SU-DHL-6 (cell line): ENCODE results near the gene FBXO11.
A peak's percentile ranks its signal among the peaks of the same experiment; 100 is the strongest.

Experiments
- H2AFZ ChIP-seq: fragments of 200-600 bp; sonication (generic); 2 replicates; pipeline ENCODE4 v1.6.1; 2014; ENCODE audit warnings: low read depth, mild to moderate bottlenecking, moderate library complexity, mixed read lengths, antibody characterized with exemption, low read length; ENCODE audit not compliant: severe bottlenecking
- H3F3A ChIP-seq: fragments of 200-600 bp; shearing (Covaris generic); 2 replicates; pipeline ENCODE4 v1.6.0; 2016; ENCODE audit warnings: antibody characterized with exemption, mild to moderate bottlenecking; ENCODE audit not compliant: insufficient read depth
- H3K27ac ChIP-seq: fragments of 200-600 bp; sonication (generic); 2 replicates; pipeline ENCODE4 v1.5.1; 2016; ENCODE audit warnings: low read depth, mild to moderate bottlenecking, low read length, moderate library complexity, mixed read lengths
- H3K27me3 ChIP-seq: fragments of 200-600 bp; sonication (generic), shearing (Covaris generic); 2 replicates; pipeline ENCODE4 v1.6.0; 2014; ENCODE audit warnings: mild to moderate bottlenecking, low read length
- H3K36me3 ChIP-seq: fragments of 200-600 bp; sonication (generic); 2 replicates; pipeline ENCODE4 v1.6.1; 2014; ENCODE audit warnings: mild to moderate bottlenecking, low read length, mixed read lengths
- H3K4me2 ChIP-seq: fragments of 300-600, 200-600 bp; shearing (Covaris generic), sonication (generic); 2 replicates; pipeline ENCODE4 v1.6.0; 2014; ENCODE audit warnings: low read length, low read depth, mild to moderate bottlenecking; ENCODE audit not compliant: poor library complexity, severe bottlenecking
- H3K4me3 ChIP-seq: fragments of 200-600 bp; sonication (generic); 2 replicates; pipeline ENCODE4 v1.5.1; 2014; ENCODE audit warnings: antibody characterized with exemption, low read length, mild to moderate bottlenecking, mixed read lengths; ENCODE audit not compliant: insufficient read depth, poor library complexity, severe bottlenecking
- H3K79me2 ChIP-seq: fragments of 200-600 bp; sonication (generic); 2 replicates; pipeline ENCODE4 v1.6.1; 2014; ENCODE audit warnings: mild to moderate bottlenecking, low read length, moderate library complexity; ENCODE audit not compliant: insufficient read depth
- H3K9ac ChIP-seq: fragments of 200-600 bp; sonication (generic); 2 replicates; pipeline ENCODE4 v1.7.0; 2014; ENCODE audit warnings: mild to moderate bottlenecking, low read length
- H3K9me2 ChIP-seq: fragments of 200-600 bp; sonication (generic); replicated peaks from 2 replicates; pipeline ENCODE4 v1.6.1; 2014; ENCODE audit warnings: low read length; ENCODE audit not compliant: insufficient read depth
- H3K9me3 ChIP-seq: fragments of 200-600 bp; sonication (generic); 2 replicates; pipeline ENCODE4 v1.6.1; 2014; ENCODE audit warnings: low read length, mixed read lengths; ENCODE audit not compliant: insufficient read depth
- H4K20me1 ChIP-seq: fragments of 200-600 bp; sonication (generic); 2 replicates; pipeline ENCODE4 v1.6.1; 2014; ENCODE audit warnings: low read depth, mild to moderate bottlenecking, antibody characterized with exemption, low read length, moderate library complexity, mixed read lengths
- EZH2phosphoT487 ChIP-seq: fragments of 200-600 bp; sonication (generic), shearing (Covaris generic); conservative IDR thresholded peaks from 2 replicates; pipeline ENCODE4 v1.6.1; 2018; ENCODE audit warnings: mild to moderate bottlenecking, antibody characterized with exemption, low read length, moderate library complexity, mixed read lengths
- TF ChIP-seq, protein P1 (sequence below): fragments of 200-600 bp; sonication (generic); IDR thresholded peaks from one replicate; pipeline ENCODE4 v1.5.1; 2017; ENCODE audit warnings: antibody characterized with exemption, mild to moderate bottlenecking, low read length, moderate library complexity; ENCODE audit not compliant: insufficient read depth, poor library complexity, severe bottlenecking

FBXO11 gene

DNA sequence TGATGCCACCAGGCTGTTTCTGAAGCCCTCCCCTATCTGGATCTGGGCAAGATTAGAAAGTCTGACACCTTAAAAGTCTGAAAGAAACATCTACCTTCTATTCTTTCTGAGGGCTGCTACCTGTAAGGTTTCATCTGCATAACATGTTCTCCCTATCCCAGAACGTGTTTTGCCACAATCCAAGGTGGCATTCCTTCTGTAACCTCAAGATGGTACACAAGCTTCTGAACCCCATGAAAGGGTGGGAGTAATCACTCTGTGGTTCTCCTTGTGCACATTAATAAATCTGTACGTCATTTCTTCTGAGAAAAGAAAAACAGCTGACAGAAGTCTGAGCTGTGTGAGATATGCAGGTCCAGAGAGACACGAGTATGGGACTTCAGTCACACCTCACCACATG, 165.2 kb downstream of the FBXO11 start:
- H3K4me3 ChIP-seq, result no peak overlapping the region
- H3K36me3 ChIP-seq, result peaks cover 41% of the 10 kb centered on the region
- peak overlapping the region; percentile 65 for H3K27ac ChIP-seq
- peak overlapping the region; percentile 2 for H3K4me2 ChIP-seq
- H2AFZ ChIP-seq, result no peak overlapping the region
- H3F3A ChIP-seq, result peaks cover 19% of the 10 kb centered on the region; the same call in 1 of the 2 replicates
- H3K9ac ChIP-seq, result peak overlapping the region; percentile 21; the same call in 1 of the 2 replicates
- no peaks in the 10 kb centered on the region for H3K27me3 ChIP-seq
- H3K79me2 ChIP-seq, result peaks cover 50% of the 10 kb centered on the region
- H3K9me3 ChIP-seq, result no peaks in the 10 kb centered on the region
- TF ChIP-seq EZH2phosphoT487, result no peak
- TF ChIP-seq, protein P1, sequence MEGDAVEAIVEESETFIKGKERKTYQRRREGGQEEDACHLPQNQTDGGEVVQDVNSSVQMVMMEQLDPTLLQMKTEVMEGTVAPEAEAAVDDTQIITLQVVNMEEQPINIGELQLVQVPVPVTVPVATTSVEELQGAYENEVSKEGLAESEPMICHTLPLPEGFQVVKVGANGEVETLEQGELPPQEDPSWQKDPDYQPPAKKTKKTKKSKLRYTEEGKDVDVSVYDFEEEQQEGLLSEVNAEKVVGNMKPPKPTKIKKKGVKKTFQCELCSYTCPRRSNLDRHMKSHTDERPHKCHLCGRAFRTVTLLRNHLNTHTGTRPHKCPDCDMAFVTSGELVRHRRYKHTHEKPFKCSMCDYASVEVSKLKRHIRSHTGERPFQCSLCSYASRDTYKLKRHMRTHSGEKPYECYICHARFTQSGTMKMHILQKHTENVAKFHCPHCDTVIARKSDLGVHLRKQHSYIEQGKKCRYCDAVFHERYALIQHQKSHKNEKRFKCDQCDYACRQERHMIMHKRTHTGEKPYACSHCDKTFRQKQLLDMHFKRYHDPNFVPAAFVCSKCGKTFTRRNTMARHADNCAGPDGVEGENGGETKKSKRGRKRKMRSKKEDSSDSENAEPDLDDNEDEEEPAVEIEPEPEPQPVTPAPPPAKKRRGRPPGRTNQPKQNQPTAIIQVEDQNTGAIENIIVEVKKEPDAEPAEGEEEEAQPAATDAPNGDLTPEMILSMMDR, result no peak
- no peaks in the 10 kb centered on the region for H4K20me1 ChIP-seq
- H3K9me2 ChIP-seq, result no peaks in the 10 kb centered on the region
